Gastroesophageal sphincter (tissue), 3 donors: ENCODE data around the gene C5orf15.

Source experiments
- CTCF ChIP-seq, 4 experiments: fragments of 200-600 bp in 2 of 4; fragments of 450-650 bp in 2 of 4; sonication (generic) in 1 of 4; IDR thresholded peaks; one replicate each; pipeline ENCODE4 v1.5.1; 2017 to 2019; ENCODE audit warnings: antibody characterized with exemption in 4 of 4, mild to moderate bottlenecking in 2 of 4, moderate library complexity in 2 of 4
- POLR2A ChIP-seq, 2 donors: fragments of 450-650 bp; IDR thresholded peaks; one replicate each; pipeline ENCODE4 v1.6.1; 2017; ENCODE audit warnings: antibody characterized with exemption in 2 of 2, mild to moderate bottlenecking in 2 of 2, moderate library complexity in 1 of 2

GRCh38 chr5:133912951-133913350, 55.5 kb downstream of the C5orf15 start:
- TF ChIP-seq CTCF (IDR thresholded peaks at IDR 0.05), result no peak
- TF ChIP-seq POLR2A (IDR thresholded peaks at IDR 0.05), result no peak
